ENCODE measurements around the gene LYRM9. TPM values are rescaled to one million over a fixed set of nuclear protein-coding genes. Genes with fewer than 3 reads are reported as not detected.

Gene LYRM9
- total and polyA plus RNA-seq, 2 of the 8 experiments (the other 6 are each of a cell fraction or from before 2014, with no cell fraction given), result 4.3 to 5.2 TPM

DNA sequence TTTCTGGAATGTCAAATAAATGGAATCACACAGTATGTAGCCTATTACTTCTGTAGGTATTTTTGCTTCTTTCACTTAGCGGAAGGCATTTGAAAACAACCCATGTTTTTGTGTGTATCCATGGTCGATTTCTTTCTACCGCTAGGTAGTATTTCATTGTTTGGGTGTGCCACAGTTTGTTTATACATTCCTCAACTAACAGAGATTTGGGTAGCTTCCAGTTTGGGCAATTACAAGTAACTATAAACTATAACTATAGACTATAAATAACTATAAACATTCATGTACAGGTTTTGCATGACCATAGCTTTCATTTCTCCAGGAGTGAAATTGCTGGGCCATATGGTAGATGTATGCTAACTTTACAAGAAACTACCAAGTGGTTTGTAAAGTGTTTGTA lies 40.1 kb downstream of the LYRM9 start:
- ChIA-PET CTCF (ENCODE audit: partially characterized antibody) (interaction anchor here (0.6 to 5.1 kb wide), 5 partner anchors 15 to 687 kb away, joined by 3 to 32 read pairs (median 3); no protein-coding TSS in a partner anchor), POLR2A (ENCODE audit: partially characterized antibody) (no interaction called here)
- H3K23me2 ChIP-seq (ENCODE audit: low read depth, low read length), result no peaks in the 10 kb centered on the region
- H2AK5ac ChIP-seq (ENCODE audit: low read depth, low read length), result no peak overlapping the region
- H3K23ac ChIP-seq (ENCODE audit: insufficient read length), result no peak overlapping the region
- 82% methylated on average over 3 of the region's 3 CpGs; no CpG with 5 or more reads in 1 of the 2 experiments for WGBS, 2 experiments (ENCODE audit: extremely low coverage in 1 of 2, insufficient coverage in 1 of 2, insufficient read length in 1 of 2, insufficient replicate concordance in 2 of 2, low coverage in 1 of 2, low lambda C conversion rate in 2 of 2, missing lambda C conversion rate in 1 of 2)
- no peaks in the 10 kb centered on the region for H3K79me2 ChIP-seq (ENCODE audit: control insufficient read depth in 1 of 2, insufficient read depth in 2 of 2, low read length in 2 of 2)
- H2BK15ac ChIP-seq (ENCODE audit: low read length), result no peak overlapping the region
- peaks cover 3 to 17% (median 3%) of the 10 kb centered on the region in 4 experiments; a peak in 6 of 7 replicates for H3K4me1 ChIP-seq (replicated peaks in 1 of 4; ENCODE audit: control insufficient read depth in 3 of 4, insufficient read depth in 4 of 4, low read length in 3 of 4)
- no peak overlapping the region for H2BK120ac ChIP-seq (replicated peaks; ENCODE audit: low read depth, low read length)
- H3K9me3 ChIP-seq (ENCODE audit: insufficient read depth in 2 of 2, low read depth in 1 of 2, low read length in 1 of 2), result no peaks in the 10 kb centered on the region
- no peak overlapping the region for H3K14ac ChIP-seq (ENCODE audit: insufficient read length)
- H3K18ac ChIP-seq (ENCODE audit: extremely low read depth, low read length), result no peak overlapping the region
- H4K20me1 ChIP-seq (replicated peaks in 1 of 2; ENCODE audit: control insufficient read depth in 1 of 2, insufficient read depth in 2 of 2, low read length in 2 of 2), result no peaks in the 10 kb centered on the region
- DNase-seq (ENCODE audit: low read depth in 1 of 2, low spot score in 2 of 2), result no peak
- no peak overlapping the region for H2BK5ac ChIP-seq (ENCODE audit: low read depth, low read length)
- no peak overlapping the region for H2AFZ ChIP-seq (ENCODE audit: low read length)
- FAIRE-seq, result no peak
- H4K5ac ChIP-seq (ENCODE audit: insufficient read length, low read depth, low read length), result no peak overlapping the region
- no peak overlapping the region for H2BK12ac ChIP-seq (ENCODE audit: low read depth, low read length)
- H4K91ac ChIP-seq (replicated peaks; ENCODE audit: insufficient read length, low read length), result no peak overlapping the region
- no peak overlapping the region for H3K9ac ChIP-seq (replicated peaks in 1 of 4; ENCODE audit: extremely low read depth in 1 of 4, low read depth in 3 of 4, low read length in 3 of 4)
- H3K36me3 ChIP-seq (ENCODE audit: control insufficient read depth in 2 of 4, insufficient read depth in 4 of 4, low read length in 3 of 4), result no peaks in the 10 kb centered on the region
- H3K27me3 ChIP-seq (replicated peaks in 1 of 4; ENCODE audit: control insufficient read depth in 3 of 4, extremely low read depth in 1 of 4, insufficient read depth in 3 of 4, low read length in 3 of 4), result no peaks in the 10 kb centered on the region
- H3K79me1 ChIP-seq (ENCODE audit: low read depth, low read length), result no peaks in the 10 kb centered on the region; the same call in 1 of the 2 replicates
- H3K27ac ChIP-seq (ENCODE audit: low read depth, low read length), result no peak overlapping the region
- H2BK20ac ChIP-seq (ENCODE audit: low read length), result no peak overlapping the region
- no peak overlapping the region for H3K4me3 ChIP-seq (ENCODE audit: extremely low read depth in 1 of 4, insufficient read depth in 2 of 4, low read depth in 3 of 4, low read length in 4 of 4)
- no peak overlapping the region for H4K8ac ChIP-seq (ENCODE audit: extremely low read depth, insufficient read depth, low read length)
- no peak overlapping the region for H3K4me2 ChIP-seq (ENCODE audit: insufficient read depth in 1 of 2, low read depth in 2 of 2, low read length in 2 of 2)
- H3K4ac ChIP-seq (replicated peaks; ENCODE audit: insufficient read length, low read depth, low read length), result no peak overlapping the region
- no peak overlapping the region for H3K56ac ChIP-seq (replicated peaks; ENCODE audit: insufficient read length, low read depth, low read length)
- TF ChIP-seq CBX8 (IDR thresholded peaks at IDR 0.05; ENCODE audit: borderline replicate concordance, low read depth, low read length), result no peak
- TF ChIP-seq SP1 (IDR thresholded peaks at IDR 0.05; ENCODE audit: low read depth, low read length), result no peak
- TF ChIP-seq BCL11A (IDR thresholded peaks at IDR 0.05; ENCODE audit: low read depth in 2 of 2, low read length in 2 of 2), result no peak
- no peak for TF ChIP-seq NRF1 (IDR thresholded peaks at IDR 0.05; ENCODE audit: low read depth, low read length)
- TF ChIP-seq POU5F1 (IDR thresholded peaks at IDR 0.05; ENCODE audit: low read depth, low read length), result no peak
- TF ChIP-seq GABPA (IDR thresholded peaks at IDR 0.05; ENCODE audit: borderline replicate concordance, insufficient read depth, low read length), result no peak
- TF ChIP-seq TAF1 (IDR thresholded peaks at IDR 0.05; ENCODE audit: low read depth, low read length), result no peak
- TF ChIP-seq JUN (IDR thresholded peaks at IDR 0.05; ENCODE audit: low read depth, low read length), result no peak
- TF ChIP-seq MAFK (IDR thresholded peaks at IDR 0.05; ENCODE audit: low read depth, low read length), result no peak
- TF ChIP-seq EGR1 (IDR thresholded peaks at IDR 0.05; ENCODE audit: borderline replicate concordance, low read depth, low read length), result no peak
- TF ChIP-seq POLR2AphosphoS5 (IDR thresholded peaks at IDR 0.05; ENCODE audit: low read depth, low read length), result no peak
- no peak for TF ChIP-seq CHD1 (IDR thresholded peaks at IDR 0.05; ENCODE audit: low read depth, low read length)
- TF ChIP-seq SP4 (IDR thresholded peaks at IDR 0.05; ENCODE audit: low read length), result no peak

Data from H1 (cell line).